Measurements from ENCODE around the gene GPATCH2.
"Not testable (repeated sequence)": the region's sequence is repeated elsewhere in the genome, so short reads cannot be mapped to it uniquely, and the experiment has no call there.

DNA sequence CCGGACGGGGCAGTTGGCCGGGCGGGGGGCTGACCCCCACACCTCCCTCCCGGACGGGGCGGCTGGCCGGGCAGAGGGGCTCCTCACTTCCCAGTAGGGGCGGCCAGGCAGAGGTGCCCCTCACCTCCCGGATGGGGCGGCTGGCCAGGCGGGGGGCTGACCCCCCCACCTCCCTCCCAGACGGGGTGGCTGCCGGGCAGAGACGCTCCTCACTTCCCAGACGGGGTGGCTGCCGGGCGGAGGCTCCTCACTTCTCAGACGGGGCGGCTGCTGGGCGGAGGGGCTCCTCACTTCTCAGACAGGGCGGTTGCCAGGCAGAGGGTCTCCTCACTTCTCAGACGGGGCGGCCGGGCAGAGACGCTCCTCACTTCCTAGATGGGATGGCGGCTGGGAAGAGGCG lies 107.0 kb downstream of the GPATCH2 start:
- TF ChIP-seq, protein P1, sequence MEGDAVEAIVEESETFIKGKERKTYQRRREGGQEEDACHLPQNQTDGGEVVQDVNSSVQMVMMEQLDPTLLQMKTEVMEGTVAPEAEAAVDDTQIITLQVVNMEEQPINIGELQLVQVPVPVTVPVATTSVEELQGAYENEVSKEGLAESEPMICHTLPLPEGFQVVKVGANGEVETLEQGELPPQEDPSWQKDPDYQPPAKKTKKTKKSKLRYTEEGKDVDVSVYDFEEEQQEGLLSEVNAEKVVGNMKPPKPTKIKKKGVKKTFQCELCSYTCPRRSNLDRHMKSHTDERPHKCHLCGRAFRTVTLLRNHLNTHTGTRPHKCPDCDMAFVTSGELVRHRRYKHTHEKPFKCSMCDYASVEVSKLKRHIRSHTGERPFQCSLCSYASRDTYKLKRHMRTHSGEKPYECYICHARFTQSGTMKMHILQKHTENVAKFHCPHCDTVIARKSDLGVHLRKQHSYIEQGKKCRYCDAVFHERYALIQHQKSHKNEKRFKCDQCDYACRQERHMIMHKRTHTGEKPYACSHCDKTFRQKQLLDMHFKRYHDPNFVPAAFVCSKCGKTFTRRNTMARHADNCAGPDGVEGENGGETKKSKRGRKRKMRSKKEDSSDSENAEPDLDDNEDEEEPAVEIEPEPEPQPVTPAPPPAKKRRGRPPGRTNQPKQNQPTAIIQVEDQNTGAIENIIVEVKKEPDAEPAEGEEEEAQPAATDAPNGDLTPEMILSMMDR (conservative IDR thresholded peaks at IDR 0.05), result not testable (repeated sequence)
- not testable (repeated sequence) for TF ChIP-seq ZFX (IDR thresholded peaks at IDR 0.05)

All from C4-2B (cell line).